ENCODE data around the gene RXFP3.

DNA sequence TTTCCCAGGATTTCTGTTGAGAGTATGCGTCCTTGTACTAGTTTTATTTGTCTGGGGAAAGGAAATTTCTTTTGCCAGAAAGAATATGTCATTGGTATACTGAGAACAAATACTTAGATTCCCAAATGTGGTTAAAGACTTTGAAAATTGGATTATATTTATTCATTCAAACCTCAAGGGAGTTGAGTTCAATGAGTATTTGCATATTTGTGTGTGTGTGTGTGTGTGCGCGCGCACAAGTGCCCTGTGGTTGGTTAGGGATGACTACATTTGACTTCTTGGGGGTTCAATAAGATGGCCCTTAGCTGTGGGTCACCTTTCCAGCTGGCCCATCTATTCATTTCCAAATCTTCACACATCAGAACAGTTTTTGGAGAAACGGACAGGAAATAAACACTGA is 4.9 kb downstream of the RXFP3 start:
- TF ChIP-seq GATA3 (IDR thresholded peaks at IDR 0.05; ENCODE audit: low read depth, low read length), result no peak
- no peak for TF ChIP-seq GATA2 (IDR thresholded peaks at IDR 0.05; ENCODE audit: low read depth, low read length)
